HG03280 (cell line): ENCODE data around the gene ZNF550.

ENCODE experiments used
- ATAC-seq: cut with Tn5 transposase; IDR thresholded peaks from one replicate; pipeline ENCODE4 v1.9.1; 2021; ENCODE audit warnings: mild to moderate bottlenecking, moderate library complexity; ENCODE audit not compliant: unreplicated experiment

Gene ZNF550

GRCh38 chr19:57559404-57560025 is at the start of gene ZNF550:
Gene ZNF550 (minus strand): TSS chr19:57559863. CDS start chr19:57559682, 181 bp downstream.
- ATAC-seq, result peak; percentile 98

GRCh38 chr19:57606931-57607330 is 47.3 kb upstream of the ZNF550 start:
- no peak for ATAC-seq

DNA sequence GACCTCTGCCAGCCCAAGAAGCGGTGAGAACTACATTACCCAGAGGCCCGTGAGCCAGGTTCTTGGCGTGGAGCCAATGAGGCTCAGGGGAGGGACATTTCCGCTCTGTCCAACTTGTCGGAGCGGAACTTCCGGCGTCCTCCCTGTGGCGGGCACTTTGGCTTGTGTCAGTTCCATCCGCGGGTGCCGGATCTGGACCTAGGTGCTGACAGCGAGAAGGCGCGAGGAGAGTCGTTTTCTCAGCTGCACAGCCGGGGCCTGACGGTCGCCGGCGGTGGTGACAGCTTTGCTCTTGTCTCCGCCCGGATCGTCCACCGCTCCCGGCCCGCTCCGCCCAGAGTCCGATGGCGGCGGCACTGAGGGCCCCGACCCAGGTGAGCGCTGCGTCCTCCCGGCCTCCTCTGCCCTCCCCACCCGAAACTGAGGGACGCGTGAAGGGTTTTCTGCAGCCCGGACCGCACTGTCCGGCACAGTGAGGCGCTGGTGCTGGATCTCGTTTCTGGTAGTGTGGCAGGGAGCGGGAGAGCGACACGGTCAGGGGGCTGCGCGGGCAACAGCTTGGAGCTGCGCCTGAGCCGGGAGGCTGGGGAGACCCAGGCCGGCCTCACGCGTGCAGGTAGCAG is 40.2 kb upstream of the ZNF550 start, which contains the start of gene ZNF530:
Gene ZNF530 (plus strand): TSS at position 125 of the 623 bp plus-strand sequence. CDS start 4,461 bp downstream, outside the sequence.
- ATAC-seq, result peak; percentile 95

- no peak for ATAC-seq
Observed at GRCh38 chr19:57599377-57599760, 39.7 kb upstream of the ZNF550 start.

GRCh38 chr19:57587529-57587928 is 27.9 kb upstream of the ZNF550 start:
- no peak for ATAC-seq

DNA sequence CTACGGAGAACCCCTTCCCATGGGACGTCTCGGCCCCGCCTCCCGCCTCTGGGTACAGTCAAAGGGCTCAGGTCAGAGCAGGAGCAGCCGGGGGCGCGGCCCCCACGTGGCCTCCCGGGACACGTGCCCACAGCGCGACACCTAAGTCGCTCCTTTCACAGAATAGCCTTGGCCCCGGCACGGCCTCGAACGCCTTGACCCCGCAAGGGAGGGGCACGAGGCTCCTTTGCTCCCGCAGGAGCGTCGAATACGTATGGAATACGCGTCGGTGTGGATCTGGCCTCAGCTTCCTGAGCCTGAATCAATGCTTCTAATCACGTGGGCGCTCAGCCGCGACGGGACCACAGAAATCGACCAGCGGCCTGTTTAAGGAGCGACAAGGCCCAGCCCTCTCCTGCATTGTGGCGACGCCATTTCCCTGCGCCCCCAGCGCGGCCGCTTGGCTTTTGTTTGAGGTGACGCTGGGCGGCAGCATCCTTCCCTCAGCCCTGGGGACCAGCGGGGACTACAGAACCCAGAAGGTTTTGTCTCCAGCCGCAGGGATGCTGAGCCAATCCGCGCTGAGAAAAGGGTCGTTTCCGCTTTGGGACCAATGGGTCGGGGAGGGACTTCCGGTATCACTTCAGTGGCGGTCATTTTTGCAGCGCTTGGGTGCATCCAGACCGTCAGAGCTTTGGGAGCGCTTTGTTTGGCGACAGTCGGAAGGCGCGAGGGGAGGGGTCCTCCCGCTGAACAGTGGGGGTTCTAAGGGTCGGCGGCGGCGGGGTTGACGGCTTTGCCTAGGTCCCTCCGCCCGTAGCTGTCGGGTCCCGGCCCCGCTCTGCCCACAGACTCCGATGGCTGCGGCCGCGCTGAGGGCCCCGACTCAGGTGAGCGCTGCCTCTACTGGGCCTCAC is 24.1 kb upstream of the ZNF550 start, which contains the start of gene ZIK1:
Gene ZIK1 (plus strand): TSS at position 625 of the 896 bp plus-strand sequence. CDS start 212 bp downstream, at position 837.
- no peak for ATAC-seq

GRCh38 chr19:57583104-57583520 is 23.4 kb upstream of the ZNF550 start:
- no peak for ATAC-seq

- peak; percentile 97 for ATAC-seq
Observed at GRCh38 chr19:57578487-57579205, 19.0 kb upstream of the ZNF550 start, which contains the start of gene ZNF416. Gene ZNF416 (minus strand): TSS chr19:57578911. CDS start chr19:57578704, 207 bp downstream.

DNA sequence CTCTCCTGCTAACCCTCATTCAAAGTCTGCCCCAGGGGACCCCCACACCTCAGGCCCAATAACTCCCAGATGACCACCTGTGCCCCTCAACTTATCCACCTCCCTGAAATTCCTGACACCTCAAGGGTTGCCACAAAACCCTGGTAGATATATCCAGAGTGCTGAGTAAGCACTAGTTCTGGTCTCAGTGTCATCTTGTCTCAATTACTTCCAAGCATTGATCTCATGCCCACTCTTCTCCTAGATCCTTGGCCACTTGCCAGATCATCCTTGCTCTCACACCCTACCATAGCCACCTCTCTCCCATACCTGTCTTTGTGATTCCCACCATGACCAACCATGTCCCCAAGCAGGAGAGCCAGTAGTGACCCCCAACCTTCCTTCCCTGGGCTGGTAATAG is 17.0 kb upstream of the ZNF550 start:
- ATAC-seq, result no peak

GRCh38 chr19:57572415-57572947 is 12.8 kb upstream of the ZNF550 start:
- no peak for ATAC-seq

DNA sequence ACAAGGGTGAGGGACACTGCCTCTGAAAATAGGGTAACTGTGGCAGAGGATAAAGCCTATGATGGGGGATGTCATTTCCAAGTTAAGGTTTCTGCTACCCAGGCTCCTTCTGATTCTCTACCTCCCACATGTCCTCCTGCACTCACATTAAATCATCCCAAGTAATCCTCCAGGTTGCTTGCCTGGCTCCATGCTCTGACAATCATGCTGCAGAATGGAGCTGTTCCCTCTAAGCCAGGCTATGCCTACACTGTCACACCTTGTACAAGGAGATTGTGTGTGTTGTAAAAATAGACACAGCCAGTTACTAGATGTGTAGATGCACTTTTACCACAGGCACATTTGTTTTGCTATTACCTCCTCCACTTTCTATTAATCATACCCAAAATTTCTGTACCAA is 11.0 kb upstream of the ZNF550 start:
- ATAC-seq, result no peak

GRCh38 chr19:57566396-57567265 is 7.0 kb upstream of the ZNF550 start:
- ATAC-seq, result no peak

DNA sequence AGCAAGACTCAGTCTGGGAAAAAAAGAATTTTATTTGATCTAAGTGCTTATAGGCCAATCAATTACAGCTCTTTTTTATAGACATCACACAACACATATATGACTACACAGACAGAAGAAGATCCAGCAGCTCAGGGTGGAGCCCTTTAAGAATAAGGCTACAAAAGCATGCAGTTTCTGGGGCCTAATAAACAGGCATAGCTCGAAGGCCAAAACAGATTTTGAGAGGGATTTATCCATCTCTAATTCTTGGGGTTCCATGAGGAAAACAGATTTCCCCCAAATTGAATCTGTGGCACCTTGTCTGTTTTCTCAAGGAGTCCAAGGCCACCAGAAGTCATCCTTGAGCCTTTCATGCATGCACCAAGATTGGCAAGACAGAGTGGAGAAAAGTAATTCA is 3.9 kb upstream of the ZNF550 start:
- ATAC-seq, result no peak

- no peak for ATAC-seq
Observed at GRCh38 chr19:57560049-57560491, 407 bp upstream of the ZNF550 start.

- ATAC-seq, result peak; percentile 16
Observed at GRCh38 chr19:57559008-57559403, 657 bp downstream of the ZNF550 start.

GRCh38 chr19:57558525-57558924 is 1.1 kb downstream of the ZNF550 start:
- no peak for ATAC-seq

GRCh38 chr19:57557659-57558058 is 2.0 kb downstream of the ZNF550 start:
- ATAC-seq, result no peak

DNA sequence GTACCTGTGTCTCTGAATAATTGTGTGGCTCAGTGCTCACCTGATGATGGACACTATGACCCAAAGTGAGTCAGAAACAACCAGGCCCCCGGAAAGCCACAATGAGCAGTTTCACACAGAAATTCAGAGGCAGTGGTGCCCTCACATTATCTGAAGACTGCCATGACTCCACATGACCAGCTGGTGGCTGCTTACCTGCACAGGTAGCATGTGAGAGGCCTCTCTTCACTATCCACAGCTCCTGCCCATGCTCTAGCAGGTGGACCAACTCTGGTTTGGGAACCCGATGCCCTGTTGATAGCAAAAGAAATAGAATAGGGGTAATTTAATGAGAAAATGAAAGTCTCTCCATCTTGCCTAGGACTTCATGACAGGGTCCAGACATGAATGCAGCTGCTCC is 7.2 kb downstream of the ZNF550 start:
- ATAC-seq, result no peak

GRCh38 chr19:57546513-57546912 is 13.2 kb downstream of the ZNF550 start:
- ATAC-seq, result no peak
